Myocyte (in vitro differentiated cells): ENCODE measurements around the gene ERRFI1. TPM values are rescaled to one million over a fixed set of nuclear protein-coding genes. Genes with fewer than 3 reads are reported as not detected.
A peak's percentile ranks its signal among the peaks of the same experiment; 100 is the strongest.

ENCODE experiments used
- DNase-seq: peaks from one replicate; pipeline ENCODE4 v3.0.0-alpha.2; 2012; ENCODE audit warnings: low read depth
- total RNA-seq: library from RNA; depleted of rRNA; stranded (reverse); fragments of >200 nt; gene quantifications from 2 replicates; pipeline ENCODE4 v1.2.3, GENCODE V29; 2014

The ERRFI1 gene
- total RNA-seq, 1 donor from 2014 or later = 194 TPM

GRCh38 chr1:8046391-8046790 is 20.3 kb upstream of the ERRFI1 start:
- DNase-seq = no peak

GRCh38 chr1:8043621-8044020 is 17.5 kb upstream of the ERRFI1 start:
- no peak for DNase-seq

GRCh38 chr1:8042134-8042533 is 16.0 kb upstream of the ERRFI1 start:
- DNase-seq = no peak

GRCh38 chr1:8040586-8040985 is 14.5 kb upstream of the ERRFI1 start:
- DNase-seq = peak; percentile 98

GRCh38 chr1:8039071-8039470 is 13.0 kb upstream of the ERRFI1 start:
- no peak for DNase-seq

- DNase-seq = no peak
These were observed 9.2 kb upstream of the ERRFI1 start for GRCh38 chr1:8035289-8035688.

- no peak for DNase-seq
These were observed 7.2 kb upstream of the ERRFI1 start for GRCh38 chr1:8033322-8033721.

- no peak for DNase-seq
These were observed 6.3 kb upstream of the ERRFI1 start for GRCh38 chr1:8032366-8032910.

GRCh38 chr1:8031176-8031785 is 5.2 kb upstream of the ERRFI1 start:
- peak; percentile 61 for DNase-seq

GRCh38 chr1:8028571-8028910 is 2.4 kb upstream of the ERRFI1 start:
- no peak for DNase-seq

- peak; percentile 62 for DNase-seq
These were observed 1.9 kb upstream of the ERRFI1 start for GRCh38 chr1:8027748-8028570.

GRCh38 chr1:8026976-8027747 is 1.1 kb upstream of the ERRFI1 start:
- DNase-seq = peak; percentile 51

GRCh38 chr1:8025671-8026144 is 401 bp downstream of the ERRFI1 start:
- DNase-seq = no peak

- peak; percentile 30 for DNase-seq
These were observed 943 bp downstream of the ERRFI1 start for GRCh38 chr1:8025061-8025670.

- DNase-seq = peak; percentile 19
These were observed 1.8 kb downstream of the ERRFI1 start for GRCh38 chr1:8024329-8024728.

- peak; percentile 14 for DNase-seq
These were observed 2.2 kb downstream of the ERRFI1 start for GRCh38 chr1:8023995-8024313.

GRCh38 chr1:8023287-8023994 is 2.7 kb downstream of the ERRFI1 start:
- peak; percentile 17 for DNase-seq

- no peak for DNase-seq
These were observed 3.5 kb downstream of the ERRFI1 start for GRCh38 chr1:8022395-8023286.

GRCh38 chr1:8021676-8022266 is 4.3 kb downstream of the ERRFI1 start:
- peak; percentile 18 for DNase-seq
